WI38 (cell line): ENCODE measurements around the gene KIF16B.

Experiments used
- H3K4me3 ChIP-seq: 2 replicates; pipeline ENCODE4 v1.5.1; 2011; ENCODE audit warnings: low read depth, mild to moderate bottlenecking, control low read depth, low read length
- CTCF ChIP-seq: IDR thresholded peaks from 2 replicates; pipeline ENCODE4 v1.5.1; 2012; ENCODE audit warnings: low read depth, mild to moderate bottlenecking, control low read depth, low read length

KIF16B gene

GRCh38 chr20:16346956-16347355 lies 226.3 kb downstream of the KIF16B start:
- TF ChIP-seq CTCF: no peak
- H3K4me3 ChIP-seq: no peak overlapping the region

DNA sequence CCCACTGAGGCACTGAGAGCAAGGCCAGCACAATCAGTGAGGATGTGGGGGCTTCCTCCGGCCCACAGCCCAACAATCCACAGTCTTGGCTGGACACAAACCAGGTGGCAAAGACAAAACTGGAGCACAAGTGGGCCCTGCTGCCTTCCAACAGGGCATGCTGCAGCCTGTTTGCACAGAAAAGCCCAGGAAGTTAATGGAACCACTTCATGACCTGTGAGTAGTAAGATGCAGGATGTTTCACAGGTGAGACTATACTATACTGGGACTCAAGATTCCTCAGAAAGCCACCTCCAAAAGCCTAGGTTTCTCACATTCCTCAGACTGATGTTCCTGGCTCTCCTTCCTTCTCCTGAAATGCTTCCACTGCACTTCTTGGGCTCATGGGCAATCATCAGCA lies 235.5 kb downstream of the KIF16B start:
- H3K4me3 ChIP-seq: no peak overlapping the region
- no peak for TF ChIP-seq CTCF

DNA sequence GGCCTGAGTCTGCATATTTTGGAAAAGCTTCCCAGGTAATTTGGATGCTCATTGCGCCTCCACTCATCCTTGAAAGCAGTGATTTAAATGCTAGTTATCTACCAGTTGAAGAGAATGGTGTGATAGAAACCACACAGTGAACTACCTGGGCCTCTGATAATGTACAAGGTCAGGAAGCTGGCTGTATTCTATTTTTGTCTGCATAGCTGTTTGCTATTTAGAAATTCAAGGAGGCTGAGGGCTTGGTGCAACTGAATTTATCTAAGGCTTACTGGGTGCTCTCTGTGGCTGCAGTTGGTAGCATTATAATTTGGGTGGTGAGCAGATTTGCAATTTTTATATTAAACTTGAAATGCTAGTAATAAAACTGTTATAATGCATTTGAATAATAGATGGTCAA lies 245.6 kb downstream of the KIF16B start:
- no peak for TF ChIP-seq CTCF
- no peak overlapping the region for H3K4me3 ChIP-seq

GRCh38 chr20:16321291-16321690 lies 252.0 kb downstream of the KIF16B start:
- no peak overlapping the region for H3K4me3 ChIP-seq
- TF ChIP-seq CTCF: no peak

- H3K4me3 ChIP-seq: no peak overlapping the region
- TF ChIP-seq CTCF: no peak
Observed at GRCh38 chr20:16317445-16318362, 255.5 kb downstream of the KIF16B start.

DNA sequence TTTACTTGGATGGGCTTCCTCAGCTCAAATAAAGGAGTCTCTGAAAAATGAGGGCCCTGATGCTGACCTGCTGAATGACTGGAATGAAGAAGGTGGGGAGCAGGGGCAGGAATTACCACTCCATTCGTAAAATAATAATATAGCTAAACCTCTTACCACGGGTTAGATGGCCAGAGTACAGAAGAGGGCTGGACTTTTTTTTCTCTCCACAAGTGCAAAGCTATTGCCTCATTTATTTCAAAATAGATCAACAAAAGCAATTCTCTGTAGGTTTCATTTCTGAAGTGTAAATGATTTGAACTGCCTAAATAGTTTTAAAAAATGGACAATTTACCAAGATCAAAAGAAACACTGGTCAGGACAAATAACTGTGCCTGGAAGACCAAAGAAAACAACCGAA lies 256.7 kb downstream of the KIF16B start:
- no peak overlapping the region for H3K4me3 ChIP-seq
- no peak for TF ChIP-seq CTCF

GRCh38 chr20:16314748-16315159 lies 258.5 kb downstream of the KIF16B start:
- no peak for TF ChIP-seq CTCF
- H3K4me3 ChIP-seq: no peak overlapping the region
